ENCODE data around the gene MYCBP2.

DNA sequence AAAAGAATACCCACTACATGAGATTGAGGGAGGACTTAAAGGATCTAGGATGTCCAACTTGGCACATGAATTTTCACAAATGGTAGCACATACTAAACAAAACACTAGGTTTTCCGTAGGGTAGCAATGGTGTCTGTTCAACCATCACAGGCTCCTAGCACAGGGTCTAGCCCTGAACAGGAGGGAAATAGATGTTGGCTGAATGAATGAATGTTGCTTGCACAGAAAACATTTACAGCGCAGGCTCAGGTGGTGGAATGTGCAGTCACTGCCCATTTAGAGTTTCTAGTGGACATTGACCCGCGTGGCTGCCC lies 1.9 kb upstream of the MYCBP2 start:
- TF ChIP-seq, protein P1, sequence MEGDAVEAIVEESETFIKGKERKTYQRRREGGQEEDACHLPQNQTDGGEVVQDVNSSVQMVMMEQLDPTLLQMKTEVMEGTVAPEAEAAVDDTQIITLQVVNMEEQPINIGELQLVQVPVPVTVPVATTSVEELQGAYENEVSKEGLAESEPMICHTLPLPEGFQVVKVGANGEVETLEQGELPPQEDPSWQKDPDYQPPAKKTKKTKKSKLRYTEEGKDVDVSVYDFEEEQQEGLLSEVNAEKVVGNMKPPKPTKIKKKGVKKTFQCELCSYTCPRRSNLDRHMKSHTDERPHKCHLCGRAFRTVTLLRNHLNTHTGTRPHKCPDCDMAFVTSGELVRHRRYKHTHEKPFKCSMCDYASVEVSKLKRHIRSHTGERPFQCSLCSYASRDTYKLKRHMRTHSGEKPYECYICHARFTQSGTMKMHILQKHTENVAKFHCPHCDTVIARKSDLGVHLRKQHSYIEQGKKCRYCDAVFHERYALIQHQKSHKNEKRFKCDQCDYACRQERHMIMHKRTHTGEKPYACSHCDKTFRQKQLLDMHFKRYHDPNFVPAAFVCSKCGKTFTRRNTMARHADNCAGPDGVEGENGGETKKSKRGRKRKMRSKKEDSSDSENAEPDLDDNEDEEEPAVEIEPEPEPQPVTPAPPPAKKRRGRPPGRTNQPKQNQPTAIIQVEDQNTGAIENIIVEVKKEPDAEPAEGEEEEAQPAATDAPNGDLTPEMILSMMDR (conservative IDR thresholded peaks at IDR 0.05; ENCODE audit: low read length), result no peak
- TF ChIP-seq EZH2phosphoT487 (IDR thresholded peaks at IDR 0.05; ENCODE audit: borderline replicate concordance, low read depth, low read length), result no peak

All from OCI-LY7 (cell line).